ENCODE data around the gene SRBD1. TPM values are rescaled to one million over a fixed set of nuclear protein-coding genes. Genes with fewer than 3 reads are reported as not detected.

The SRBD1 gene
- total and polyA plus RNA-seq, 2 of the 8 experiments (the other 6 are each of a cell fraction or from before 2014, with no cell fraction given), result 4.6 to 20.0 TPM

DNA sequence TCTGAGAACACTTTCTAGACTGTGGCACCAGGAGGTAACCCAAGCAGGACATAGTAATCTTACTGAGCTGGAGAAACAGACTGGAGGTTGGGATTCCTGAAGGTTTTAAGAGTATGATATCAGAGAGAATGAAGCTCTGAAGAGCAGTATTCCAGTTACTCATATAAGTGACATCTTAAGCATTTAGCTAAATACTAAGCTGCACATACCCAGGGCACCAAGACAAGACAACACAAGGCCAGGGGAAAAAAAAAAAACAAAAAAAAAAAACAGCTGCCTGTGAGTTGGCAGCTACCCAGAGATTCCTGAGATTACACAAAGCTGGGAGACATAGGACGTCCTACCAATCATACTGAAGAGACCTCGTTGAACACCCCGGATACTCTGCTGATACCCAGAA, 175.8 kb downstream of the SRBD1 start:
- Histone ChIP-seq H2BK5ac (ENCODE audit: low read depth, low read length) (no peak overlapping the region), H4K91ac (replicated peaks; ENCODE audit: insufficient read length, low read length) (no peak overlapping the region), H3K9me3 (ENCODE audit: insufficient read depth in 2 of 2, low read depth in 1 of 2, low read length in 1 of 2) (no peaks in the 10 kb centered on the region; a peak in 1 of 4 replicates), H4K8ac (ENCODE audit: extremely low read depth, insufficient read depth, low read length) (no peak overlapping the region), H3K4me1 (replicated peaks in 1 of 4; ENCODE audit: control insufficient read depth in 3 of 4, insufficient read depth in 4 of 4, low read length in 3 of 4) (peaks cover 0 to 3% (median 0%) of the 10 kb centered on the region in 4 experiments; a peak in 1 of 7 replicates), H2BK15ac (ENCODE audit: low read length) (no peak overlapping the region), H3K79me1 (ENCODE audit: low read depth, low read length) (no peaks in the 10 kb centered on the region), H3K4ac (replicated peaks; ENCODE audit: insufficient read length, low read depth, low read length) (no peak overlapping the region), H3K36me3 (ENCODE audit: control insufficient read depth in 2 of 4, insufficient read depth in 4 of 4, low read length in 3 of 4) (no peaks in the 10 kb centered on the region; a peak in 1 of 8 replicates), H3K9ac (replicated peaks in 1 of 4; ENCODE audit: extremely low read depth in 1 of 4, low read depth in 3 of 4, low read length in 3 of 4) (no peak overlapping the region), H2AK5ac (ENCODE audit: low read depth, low read length) (no peak overlapping the region), H2BK20ac (ENCODE audit: low read length) (no peak overlapping the region), H3K23me2 (ENCODE audit: low read depth, low read length) (no peaks in the 10 kb centered on the region), H2AFZ (ENCODE audit: low read length) (no peak overlapping the region), H3K18ac (ENCODE audit: extremely low read depth, low read length) (no peak overlapping the region), H4K20me1 (replicated peaks in 1 of 2; ENCODE audit: control insufficient read depth in 1 of 2, insufficient read depth in 2 of 2, low read length in 2 of 2) (no peaks in the 10 kb centered on the region), H3K4me2 (ENCODE audit: insufficient read depth in 1 of 2, low read depth in 2 of 2, low read length in 2 of 2) (no peak overlapping the region), H3K79me2 (ENCODE audit: control insufficient read depth in 1 of 2, insufficient read depth in 2 of 2, low read length in 2 of 2) (no peaks in the 10 kb centered on the region), H3K14ac (ENCODE audit: insufficient read length) (no peak overlapping the region), H3K4me3 (ENCODE audit: extremely low read depth in 1 of 4, insufficient read depth in 2 of 4, low read depth in 3 of 4, low read length in 4 of 4) (no peak overlapping the region), H3K27me3 (replicated peaks in 1 of 4; ENCODE audit: control insufficient read depth in 3 of 4, extremely low read depth in 1 of 4, insufficient read depth in 3 of 4, low read length in 3 of 4) (no peaks in the 10 kb centered on the region), H4K5ac (ENCODE audit: insufficient read length, low read depth, low read length) (no peak overlapping the region), H3K56ac (replicated peaks; ENCODE audit: insufficient read length, low read depth, low read length) (no peak overlapping the region), H3K23ac (ENCODE audit: insufficient read length) (no peak overlapping the region), H2BK120ac (replicated peaks; ENCODE audit: low read depth, low read length) (no peak overlapping the region), H3K27ac (ENCODE audit: low read depth, low read length) (no peak overlapping the region), H2BK12ac (ENCODE audit: low read depth, low read length) (no peak overlapping the region)
- FAIRE-seq (no peak), DNase-seq (ENCODE audit: low read depth in 1 of 2, low spot score in 2 of 2) (no peak)
- 97% methylated on average over 3 of the region's 3 CpGs; no CpG with 5 or more reads in 1 of the 2 experiments for WGBS, 2 experiments (ENCODE audit: extremely low coverage in 1 of 2, insufficient coverage in 1 of 2, insufficient read length in 1 of 2, insufficient replicate concordance in 2 of 2, low coverage in 1 of 2, low lambda C conversion rate in 2 of 2, missing lambda C conversion rate in 1 of 2)
- ChIA-PET POLR2A (ENCODE audit: partially characterized antibody) (no interaction called here), CTCF (ENCODE audit: partially characterized antibody) (interaction anchor here (1.1 to 1.3 kb wide), 3 partner anchors 9 to 14 kb away, joined by 4 read pairs; no protein-coding TSS in a partner anchor)
- TF ChIP-seq MAFK (IDR thresholded peaks at IDR 0.05; ENCODE audit: low read depth, low read length) (no peak), TCF12 (IDR thresholded peaks at IDR 0.05; ENCODE audit: low read depth, low read length) (no peak), CBX5 (IDR thresholded peaks at IDR 0.05; ENCODE audit: low read depth, low read length) (no peak), TAF7 (optimal IDR thresholded peaks at IDR 0.05; ENCODE audit: borderline replicate concordance, low read depth, low read length) (no peak), EGR1 (IDR thresholded peaks at IDR 0.05; ENCODE audit: borderline replicate concordance, low read depth, low read length) (no peak), EZH2 (IDR thresholded peaks at IDR 0.05; ENCODE audit: low read depth, low read length, severe bottlenecking) (no peak), CHD1 (IDR thresholded peaks at IDR 0.05; ENCODE audit: low read depth, low read length) (no peak), CTBP2 (IDR thresholded peaks at IDR 0.05; ENCODE audit: borderline replicate concordance, insufficient read depth, insufficient read length, low read length) (no peak), GABPA (IDR thresholded peaks at IDR 0.05; ENCODE audit: borderline replicate concordance, insufficient read depth, low read length) (no peak), TBP (IDR thresholded peaks at IDR 0.05; ENCODE audit: low read depth, low read length) (no peak), POLR2A (IDR thresholded peaks at IDR 0.05; ENCODE audit: control extremely low read depth in 1 of 2, low read depth in 2 of 2, low read length in 2 of 2) (no peak), YY1 (IDR thresholded peaks at IDR 0.05; ENCODE audit: low read depth, low read length) (no peak), SP1 (IDR thresholded peaks at IDR 0.05; ENCODE audit: low read depth, low read length) (no peak), CREB1 (IDR thresholded peaks at IDR 0.05) (no peak), RNF2 (IDR thresholded peaks at IDR 0.05; ENCODE audit: borderline replicate concordance, low read depth, low read length, missing control alignments, poor library complexity, severe bottlenecking) (no peak)

Data from H1 (cell line).